ENCODE results near the gene TMCC3. TPM values are rescaled to one million over a fixed set of nuclear protein-coding genes. Genes with fewer than 3 reads are reported as not detected.
A peak's percentile ranks its signal among the peaks of the same experiment; 100 is the strongest.

Gene TMCC3
- total RNA-seq, 2 donors from 2014 or later = 13.5 to 15.4 TPM

- H3K27ac ChIP-seq = no peak overlapping the region
- intact Hi-C loops (cut with DNase I) = no loop called here
- TF ChIP-seq CTCF (IDR thresholded peaks at IDR 0.05) = no peak
- no peak for TF ChIP-seq POLR2AphosphoS5 (IDR thresholded peaks at IDR 0.05)
- no peak for TF ChIP-seq POLR2A (IDR thresholded peaks at IDR 0.05)
- no peaks in the 10 kb centered on the region for H3K36me3 ChIP-seq
- DNase-seq (ENCODE audit: low spot score) = no peak
- no peaks in the 10 kb centered on the region for H3K27me3 ChIP-seq (replicated peaks; ENCODE audit: insufficient read depth)
- WGBS = 91% methylated on average over 6 of the region's 6 CpGs
- H3K9me3 ChIP-seq = no peaks in the 10 kb centered on the region
- no peak overlapping the region for H3K4me3 ChIP-seq
- no peaks in the 10 kb centered on the region for H3K4me1 ChIP-seq (replicated peaks)
Measured at GRCh38 chr12:94628819-94629472, 21.4 kb downstream of the TMCC3 start.

GRCh38 chr12:94628369-94628768 lies 22.0 kb downstream of the TMCC3 start:
- H3K4me3 ChIP-seq = no peak overlapping the region
- TF ChIP-seq POLR2AphosphoS5 (IDR thresholded peaks at IDR 0.05) (no peak), CTCF (IDR thresholded peaks at IDR 0.05) (no peak), POLR2A (IDR thresholded peaks at IDR 0.05) (no peak)
- intact Hi-C loops (cut with DNase I) = no loop called here
- DNase-seq (ENCODE audit: low spot score) = no peak
- no peaks in the 10 kb centered on the region for H3K9me3 ChIP-seq
- no peaks in the 10 kb centered on the region for H3K27me3 ChIP-seq (replicated peaks; ENCODE audit: insufficient read depth)
- no peaks in the 10 kb centered on the region for H3K36me3 ChIP-seq
- H3K4me1 ChIP-seq (replicated peaks) = peaks cover 2% of the 10 kb centered on the region
- no peak overlapping the region for H3K27ac ChIP-seq
- WGBS = 94% methylated on average over 4 of the region's 4 CpGs

- H3K4me3 ChIP-seq = no peak overlapping the region
- WGBS = 94% methylated on average over 6 of the region's 6 CpGs
- intact Hi-C loops (cut with DNase I) = no loop called here
- no peak for DNase-seq (ENCODE audit: low spot score)
- no peaks in the 10 kb centered on the region for H3K27me3 ChIP-seq (replicated peaks; ENCODE audit: insufficient read depth)
- H3K4me1 ChIP-seq (replicated peaks) = peaks cover 2% of the 10 kb centered on the region
- TF ChIP-seq POLR2AphosphoS5 (IDR thresholded peaks at IDR 0.05) (no peak), CTCF (IDR thresholded peaks at IDR 0.05) (no peak), POLR2A (IDR thresholded peaks at IDR 0.05) (no peak)
- H3K27ac ChIP-seq = no peak overlapping the region
- H3K9me3 ChIP-seq = no peaks in the 10 kb centered on the region
- H3K36me3 ChIP-seq = no peaks in the 10 kb centered on the region
Measured at GRCh38 chr12:94625531-94625930, 24.8 kb downstream of the TMCC3 start.

GRCh38 chr12:94623161-94623920 lies 27.0 kb downstream of the TMCC3 start:
- intact Hi-C loops (cut with DNase I) = no loop called here
- DNase-seq (ENCODE audit: low spot score) = no peak
- Histone ChIP-seq H3K27ac (no peak overlapping the region), H3K27me3 (replicated peaks; ENCODE audit: insufficient read depth) (no peaks in the 10 kb centered on the region), H3K4me1 (replicated peaks) (peaks cover 2% of the 10 kb centered on the region), H3K36me3 (no peaks in the 10 kb centered on the region), H3K9me3 (no peaks in the 10 kb centered on the region), H3K4me3 (no peak overlapping the region)
- 68% methylated on average over 11 of the region's 11 CpGs for WGBS
- TF ChIP-seq POLR2AphosphoS5 (IDR thresholded peaks at IDR 0.05) (no peak), CTCF (IDR thresholded peaks at IDR 0.05) (no peak), POLR2A (IDR thresholded peaks at IDR 0.05) (no peak)

GRCh38 chr12:94622475-94622874 lies 27.9 kb downstream of the TMCC3 start:
- DNase-seq (ENCODE audit: low spot score) = no peak
- H3K4me3 ChIP-seq = no peak overlapping the region
- H3K4me1 ChIP-seq (replicated peaks) = peaks cover 2% of the 10 kb centered on the region
- 21% methylated on average over 4 of the region's 4 CpGs for WGBS
- intact Hi-C loops (cut with DNase I) = no loop called here
- no peaks in the 10 kb centered on the region for H3K27me3 ChIP-seq (replicated peaks; ENCODE audit: insufficient read depth)
- peak overlapping the region in 1 of 2 donors; percentile 7 for H3K27ac ChIP-seq
- H3K9me3 ChIP-seq = no peaks in the 10 kb centered on the region
- TF ChIP-seq POLR2AphosphoS5 (IDR thresholded peaks at IDR 0.05) (peak; percentile 44), POLR2A (IDR thresholded peaks at IDR 0.05) (no peak), CTCF (IDR thresholded peaks at IDR 0.05) (no peak)
- no peaks in the 10 kb centered on the region for H3K36me3 ChIP-seq

Measured in prostate gland (tissue), 2 donors.